C4-2B (cell line): ENCODE data around the gene LCN9.

Experiments used
- H3K27ac ChIP-seq: fragments of 450-650 bp; 2 replicates; pipeline ENCODE4 v1.5.1; 2017
- CTCF ChIP-seq: fragments of 450-650 bp; conservative IDR thresholded peaks from 2 replicates; pipeline ENCODE4 v1.5.1; 2017; ENCODE audit warnings: mild to moderate bottlenecking
- ZFX ChIP-seq: fragments of 450-650 bp; IDR thresholded peaks from 2 replicates; pipeline ENCODE4 v1.6.1; 2017

The LCN9 gene

DNA sequence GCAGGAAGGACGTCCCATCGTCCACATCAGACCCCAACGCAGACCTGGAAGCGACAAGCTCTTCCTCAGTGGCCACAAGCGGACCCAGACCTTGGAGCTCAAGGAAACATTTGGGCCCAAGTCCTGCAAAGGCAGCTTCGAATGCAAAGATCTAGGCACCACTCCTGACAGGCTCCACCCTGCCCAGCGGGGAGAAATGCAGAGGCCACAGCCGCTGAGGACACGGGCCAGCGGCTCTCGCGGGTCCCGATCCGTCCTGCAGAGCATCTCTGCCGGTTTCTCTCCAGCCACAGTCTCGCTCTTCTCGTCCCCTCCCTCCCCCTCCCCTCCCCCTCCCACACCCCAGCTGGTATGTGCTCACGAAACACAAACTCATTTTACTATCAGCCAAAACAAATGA, 31.3 kb downstream of the LCN9 start:
- no peak overlapping the region for H3K27ac ChIP-seq
- TF ChIP-seq ZFX (no peak), CTCF (no peak)

DNA sequence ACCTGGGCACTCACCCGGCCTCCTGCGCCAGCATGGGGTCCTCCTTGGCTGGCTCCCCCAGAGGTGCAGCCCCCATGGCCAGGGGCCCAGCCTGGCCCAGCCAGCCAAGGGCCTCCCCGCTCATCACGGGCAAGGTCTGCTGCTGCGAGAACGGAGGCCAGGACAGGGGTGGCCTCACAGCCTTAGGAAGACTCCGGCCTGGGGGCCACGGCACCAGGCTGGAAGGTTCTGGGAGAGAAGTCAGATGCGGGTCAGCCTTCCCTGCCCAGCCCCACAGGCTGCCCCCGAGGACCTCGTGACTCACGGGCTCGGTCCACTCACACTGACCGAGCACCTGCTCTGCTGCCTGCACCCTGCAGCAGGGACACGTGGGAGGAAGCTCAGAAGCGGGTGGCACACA, 31.9 kb downstream of the LCN9 start:
- H3K27ac ChIP-seq: no peak overlapping the region
- no peak for TF ChIP-seq ZFX
- TF ChIP-seq CTCF: no peak

DNA sequence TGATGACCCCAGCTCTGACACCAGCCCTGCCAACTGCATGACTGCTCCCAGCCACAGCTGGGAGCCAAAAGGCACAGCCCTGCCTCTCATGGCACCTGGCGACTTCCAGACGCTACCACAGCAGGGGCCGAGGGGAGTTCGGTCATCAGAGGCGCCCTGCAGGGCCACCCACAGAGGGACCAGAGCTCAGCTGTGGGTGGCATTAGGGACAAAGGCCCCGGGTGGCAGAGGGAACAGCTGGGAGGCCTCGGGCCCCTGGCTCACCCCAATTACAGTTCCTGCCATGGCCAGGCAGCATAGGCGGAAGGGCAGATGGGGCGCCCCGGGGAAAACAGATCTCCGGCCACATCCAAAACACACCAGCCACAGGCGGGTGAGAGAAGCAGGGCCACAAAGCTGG, 32.5 kb downstream of the LCN9 start:
- TF ChIP-seq ZFX (no peak), CTCF (no peak)
- H3K27ac ChIP-seq: no peak overlapping the region

- TF ChIP-seq CTCF (no peak), ZFX (no peak)
- H3K27ac ChIP-seq: no peak overlapping the region
Observed at GRCh38 chr9:135696446-135696845, 33.3 kb downstream of the LCN9 start.

DNA sequence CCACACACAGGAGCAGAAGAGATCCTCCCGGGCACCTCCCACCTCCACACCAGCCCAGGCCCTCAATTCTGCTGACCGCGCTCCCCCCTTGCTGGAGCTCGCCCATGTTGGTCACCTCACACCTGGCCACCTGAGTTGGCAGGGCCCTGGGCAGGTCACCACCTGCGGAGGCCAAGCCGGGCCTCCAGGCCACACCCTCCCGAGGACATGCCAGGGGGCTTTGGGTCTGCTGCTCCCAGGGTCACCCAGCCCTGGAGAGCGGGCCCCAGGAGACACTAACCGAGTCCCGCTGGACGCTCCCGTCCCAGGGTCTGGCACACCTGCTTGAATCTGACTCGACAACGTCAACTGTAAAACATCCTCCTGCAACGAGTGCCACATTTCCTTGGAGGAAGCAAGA, 34.1 kb downstream of the LCN9 start:
- TF ChIP-seq CTCF: no peak
- TF ChIP-seq ZFX: no peak
- no peak overlapping the region for H3K27ac ChIP-seq

- no peak overlapping the region for H3K27ac ChIP-seq
- TF ChIP-seq CTCF: no peak
- no peak for TF ChIP-seq ZFX
Observed at GRCh38 chr9:135698236-135698635, 35.1 kb downstream of the LCN9 start.

DNA sequence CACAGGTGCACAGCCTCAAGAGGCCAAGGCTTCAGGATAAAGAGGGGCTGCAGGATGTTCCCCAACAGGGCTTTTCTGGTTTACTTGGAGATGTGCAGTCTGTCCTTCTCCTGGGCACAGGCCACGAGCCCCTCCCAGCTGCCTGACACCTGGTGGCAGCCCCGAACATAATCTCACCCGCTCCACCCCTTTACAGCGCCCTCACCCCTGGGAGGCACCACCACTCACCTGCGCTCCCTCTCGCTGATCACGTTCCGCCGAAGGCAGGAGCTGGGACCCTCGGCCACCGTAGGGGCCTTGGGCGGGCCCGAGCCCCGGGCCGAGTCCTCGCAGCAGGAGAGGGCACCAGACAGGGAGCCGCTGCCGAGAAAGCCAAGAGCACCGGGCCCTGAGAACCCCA, 35.7 kb downstream of the LCN9 start:
- no peak for TF ChIP-seq CTCF
- no peak for TF ChIP-seq ZFX
- no peak overlapping the region for H3K27ac ChIP-seq

GRCh38 chr9:135699440-135699839, 36.3 kb downstream of the LCN9 start, which contains the start of gene SOHLH1:
SOHLH1 (minus strand) TSS chr9:135699481; CDS start chr9:135699467, 14 bp downstream.
- TF ChIP-seq ZFX (no peak), CTCF (no peak)
- no peak within 1 kb of the TSS for H3K27ac ChIP-seq
